GM12865 (cell line): Measurements from ENCODE around the gene TAC3.
A peak's percentile ranks its signal among the peaks of the same experiment; 100 is the strongest.
"Not testable (repeated sequence)": the region's sequence is repeated elsewhere in the genome, so short reads cannot be mapped to it uniquely, and the experiment has no call there.

ENCODE experiments used
- DNase-seq: peaks from one replicate; pipeline ENCODE4 v3.0.0; 2010; ENCODE audit warnings: low read depth
- H3K4me3 ChIP-seq: 2 replicates; pipeline ENCODE4 v1.5.1; 2011; ENCODE audit warnings: mild to moderate bottlenecking, low read depth, low read length, control low read depth
- CTCF ChIP-seq: IDR thresholded peaks from 2 replicates; pipeline ENCODE4 v1.5.1; 2011; ENCODE audit warnings: low read length, control low read depth, low read depth, inconsistent platforms; ENCODE audit not compliant: insufficient read depth; ENCODE audit errors: missing control alignments

Gene TAC3

GRCh38 chr12:57016348-57016747, at the start of gene TAC3:
TSS of gene TAC3 (minus strand) at chr12:57016529. CDS start at chr12:57015797, 732 bp downstream.
- H3K4me3 ChIP-seq, result no peak within 1 kb of the TSS
- DNase-seq, result no peak
- TF ChIP-seq CTCF, result no peak

- DNase-seq, result peak; percentile 79
- no peak for TF ChIP-seq CTCF
- H3K4me3 ChIP-seq, result peak overlapping the region; percentile 50
These were observed 47.8 kb upstream of the TAC3 start for GRCh38 chr12:57063991-57064685.

GRCh38 chr12:57058454-57058853, 42.1 kb upstream of the TAC3 start:
- peak; percentile 46 for DNase-seq
- TF ChIP-seq CTCF, result no peak
- H3K4me3 ChIP-seq, result no peak overlapping the region

GRCh38 chr12:57057067-57057751, 40.9 kb upstream of the TAC3 start:
- H3K4me3 ChIP-seq, result no peak overlapping the region
- no peak for DNase-seq
- TF ChIP-seq CTCF, result no peak

- no peak for DNase-seq
- TF ChIP-seq CTCF, result no peak
- no peak overlapping the region for H3K4me3 ChIP-seq
These were observed 39.5 kb upstream of the TAC3 start for GRCh38 chr12:57055824-57056223.

- not testable (repeated sequence) for H3K4me3 ChIP-seq, DNase-seq
These were observed 37.6 kb upstream of the TAC3 start for GRCh38 chr12:57053901-57054300.

- DNase-seq, H3K4me3 ChIP-seq: not testable (repeated sequence)
These were observed 36.8 kb upstream of the TAC3 start for GRCh38 chr12:57053146-57053545.

GRCh38 chr12:57051011-57051410, 34.7 kb upstream of the TAC3 start:
- DNase-seq, result no peak
- TF ChIP-seq CTCF, result no peak
- H3K4me3 ChIP-seq, result no peak overlapping the region
